CD14-positive monocyte (primary cell): ENCODE results near the gene KAT6B. TPM values are rescaled to one million over a fixed set of nuclear protein-coding genes. Genes with fewer than 3 reads are reported as not detected.

Experiments
- DNase-seq, 3 donors: peaks; one replicate each; pipeline ENCODE4 v3.0.0-alpha.2; 2011 to 2022
- H2AFZ ChIP-seq: 2 replicates; pipeline ENCODE4 v1.6.0; 2012; ENCODE audit warnings: mild to moderate bottlenecking, low read depth, low read length, inconsistent platforms; ENCODE audit not compliant: insufficient read depth, poor library complexity, severe bottlenecking
- H3K27ac ChIP-seq, 2 donors: 1 replicate in 1 of 2; 2 replicates in 1 of 2; pipeline ENCODE4 v1.5.1; 2012 to 2013; ENCODE audit warnings: low read length in 2 of 2, control low read depth in 1 of 2, inconsistent platforms in 1 of 2, low read depth in 1 of 2, mild to moderate bottlenecking in 1 of 2
- H3K27me3 ChIP-seq, 2 donors: one replicate each; pipeline versions ENCODE4 v1.6.0 to v1.6.1; 2011 to 2013; ENCODE audit warnings: low read length in 2 of 2; ENCODE audit not compliant: control insufficient read depth in 2 of 2, insufficient read depth in 2 of 2
- H3K36me3 ChIP-seq, 2 donors: replicated peaks in 1 of 2; 1 replicate in 1 of 2; 2 replicates in 1 of 2; pipeline versions ENCODE4 v1.5.1 to v1.6.1; 2012 to 2013; ENCODE audit warnings: low read length in 2 of 2, control low read depth in 1 of 2, inconsistent platforms in 1 of 2, mild to moderate bottlenecking in 1 of 2; ENCODE audit not compliant: insufficient read depth in 2 of 2, control insufficient read depth in 1 of 2
- H3K4me1 ChIP-seq, 2 donors: 1 replicate in 1 of 2; 2 replicates in 1 of 2; pipeline versions ENCODE4 v1.5.1 to v1.6.1; 2012 to 2013; ENCODE audit warnings: low read length in 2 of 2, control low read depth in 1 of 2, inconsistent platforms in 1 of 2, mild to moderate bottlenecking in 1 of 2, moderate library complexity in 1 of 2; ENCODE audit not compliant: insufficient read depth in 2 of 2, control insufficient read depth in 1 of 2
- H3K4me2 ChIP-seq: replicated peaks from 2 replicates; pipeline ENCODE3; 2012; ENCODE audit warnings: low read length, moderate library complexity, mild to moderate bottlenecking; ENCODE audit not compliant: poor library complexity, severe bottlenecking; ENCODE audit errors: extremely low read depth
- H3K4me3 ChIP-seq, 3 experiments: fragments of 200-600 bp in 1 of 3; sonication (generic) in 1 of 3; replicated peaks in 1 of 3; 1 replicate in 2 of 3; 2 replicates in 1 of 3; pipeline ENCODE4 v1.5.1; 2011 to 2013; ENCODE audit warnings: low read length in 3 of 3, mild to moderate bottlenecking in 3 of 3, control low read depth in 2 of 3, low read depth in 2 of 3, inconsistent platforms in 1 of 3, moderate library complexity in 1 of 3
- H3K79me2 ChIP-seq: 2 replicates; pipeline ENCODE4 v1.6.0; 2012; ENCODE audit warnings: mild to moderate bottlenecking, control low read depth, inconsistent platforms, low read length, moderate library complexity; ENCODE audit not compliant: insufficient read depth
- H3K9ac ChIP-seq: 2 replicates; pipeline ENCODE4 v1.6.0; 2017; ENCODE audit warnings: low read length, mild to moderate bottlenecking; ENCODE audit not compliant: insufficient read depth, poor library complexity, severe bottlenecking
- H3K9me3 ChIP-seq, 2 donors: replicated peaks in 1 of 2; 1 replicate in 1 of 2; 2 replicates in 1 of 2; pipeline versions ENCODE4 v1.5.1 to v1.6.1; 2012 to 2013; ENCODE audit warnings: low read length in 2 of 2, control low read depth in 1 of 2; ENCODE audit not compliant: control insufficient read depth in 1 of 2, insufficient read depth in 1 of 2
- H4K20me1 ChIP-seq: 2 replicates; pipeline ENCODE4 v1.6.0; 2012; ENCODE audit warnings: mild to moderate bottlenecking, low read length, control low read depth, moderate library complexity; ENCODE audit not compliant: insufficient read depth
- H3K27ac Mint-ChIP-seq, 7 donors: one replicate each; pipeline ENCODE4 v1.8.0; 2020; ENCODE audit warnings: mild to moderate bottlenecking in 7 of 7, mixed read lengths in 7 of 7, moderate library complexity in 6 of 7, inconsistent platforms in 2 of 7
- H3K27me3 Mint-ChIP-seq, 3 donors: one replicate each; pipeline ENCODE4 v1.8.0; 2021 to 2022; ENCODE audit warnings: low read depth in 3 of 3, mild to moderate bottlenecking in 3 of 3, mixed read lengths in 3 of 3, moderate library complexity in 3 of 3, inconsistent platforms in 1 of 3
- H3K36me3 Mint-ChIP-seq, 2 donors: one replicate each; pipeline ENCODE4 v1.8.0; 2020; ENCODE audit warnings: mixed read lengths in 2 of 2, inconsistent platforms in 1 of 2, mild to moderate bottlenecking in 1 of 2
- H3K4me1 Mint-ChIP-seq: one replicate; pipeline ENCODE4 v1.8.0; 2020; ENCODE audit warnings: mild to moderate bottlenecking, mixed read lengths
- H3K4me3 Mint-ChIP-seq, 2 donors: one replicate each; pipeline ENCODE4 v1.8.0; 2020; ENCODE audit warnings: mild to moderate bottlenecking in 2 of 2, mixed read lengths in 2 of 2, moderate library complexity in 1 of 2
- H3K9me3 Mint-ChIP-seq, 7 donors: one replicate each; pipeline ENCODE4 v1.8.0; 2020 to 2022; ENCODE audit warnings: mixed read lengths in 7 of 7, mild to moderate bottlenecking in 6 of 7, moderate library complexity in 6 of 7, inconsistent platforms in 2 of 7
- CTCF ChIP-seq: fragments of 200-600 bp; IDR thresholded peaks from one replicate; pipeline ENCODE4 v1.8.0; 2022; ENCODE audit warnings: antibody characterized with exemption, mild to moderate bottlenecking
- WGBS: methylation state at CpG from one replicate; pipeline ENCODE4 v1.1.5; 2013; ENCODE audit warnings: missing lambda C conversion rate; ENCODE audit not compliant: insufficient coverage; 5-methylcytosine and 5-hydroxymethylcytosine counted together
- intact Hi-C, 2 donors: fragments of 100-400 bp; cut with micrococcal nuclease; formaldehyde crosslinking; loops; one replicate each; pipeline versions ENCODE4 v1.15.0 to v1.15.1; 2023
- polyA plus RNA-seq, 3 donors: library from polyadenylated mRNA; depleted of rRNA in 1 of 3; unstranded in 2 of 3; stranded (reverse) in 1 of 3; fragments of 300-500 nt in 2 of 3; fragments of >200 nt in 1 of 3; fragmentation: Illumina TruSeq in 2 of 3; gene quantifications; 1 replicate in 2 of 3; 2 replicates in 1 of 3; pipeline ENCODE4 v1.2.3, GENCODE V29; 2012 to 2021

Gene KAT6B
- polyA plus RNA-seq, 3 donors: 3.3 to 6.4 (median 6.2) TPM

- H3K9ac ChIP-seq: no peak overlapping the region
- H3K27ac ChIP-seq: no peak overlapping the region
- peaks cover 0 to 4% (median 0%) of the 10 kb centered on the region in 3 donors for H3K27me3 Mint-ChIP-seq
- TF ChIP-seq CTCF: no peak
- no peak overlapping the region for H3K4me3 Mint-ChIP-seq
- intact Hi-C loops: loop anchor here in 1 of 2 donors (10.0 kb wide), 1 partner anchor 765 kb away; no protein-coding TSS in a partner anchor
- H3K4me3 ChIP-seq: no peak overlapping the region
- 96% methylated on average over 12 of the region's 13 CpGs for WGBS
- no peaks in the 10 kb centered on the region for H3K79me2 ChIP-seq
- H3K9me3 ChIP-seq: no peaks in the 10 kb centered on the region
- H3K27me3 ChIP-seq: no peaks in the 10 kb centered on the region
- H3K36me3 ChIP-seq: peaks cover 28 to 52% of the 10 kb centered on the region in 2 donors
- no peak overlapping the region for H2AFZ ChIP-seq
- H3K4me1 ChIP-seq: no peaks in the 10 kb centered on the region
- no peak for DNase-seq
- H3K27ac Mint-ChIP-seq: no peak overlapping the region
- peaks cover 40 to 51% of the 10 kb centered on the region in 2 donors for H3K36me3 Mint-ChIP-seq
- no peak overlapping the region for H3K4me2 ChIP-seq
- peaks cover 5% of the 10 kb centered on the region for H3K4me1 Mint-ChIP-seq
- no peaks in the 10 kb centered on the region for H4K20me1 ChIP-seq
- H3K9me3 Mint-ChIP-seq: no peaks in the 10 kb centered on the region
These were observed 203.5 kb downstream of the KAT6B start for GRCh38 chr10:75029857-75030256.

- H3K4me1 ChIP-seq: no peaks in the 10 kb centered on the region
- Mint-ChIP-seq H3K9me3 (no peaks in the 10 kb centered on the region), H3K36me3 (peaks cover 35 to 46% of the 10 kb centered on the region in 2 donors), H3K27ac (peak overlapping the region in 2 of 7 donors; percentile 4 to 50), H3K4me3 (no peak overlapping the region), H3K4me1 (peaks cover 5% of the 10 kb centered on the region), H3K27me3 (peaks cover 0 to 4% (median 0%) of the 10 kb centered on the region in 3 donors)
- no peak overlapping the region for H3K4me2 ChIP-seq
- no peak overlapping the region for H3K4me3 ChIP-seq
- H3K79me2 ChIP-seq: no peaks in the 10 kb centered on the region
- H3K36me3 ChIP-seq: peaks cover 22 to 47% of the 10 kb centered on the region in 2 donors
- no peak for DNase-seq
- no peaks in the 10 kb centered on the region for H4K20me1 ChIP-seq
- H3K27me3 ChIP-seq: no peaks in the 10 kb centered on the region
- no peak overlapping the region for H3K27ac ChIP-seq
- intact Hi-C loops: no loop called here
- TF ChIP-seq CTCF: no peak
- H2AFZ ChIP-seq: no peak overlapping the region
- WGBS: 99% methylated on average over 9 of the region's 10 CpGs
- H3K9me3 ChIP-seq: no peaks in the 10 kb centered on the region
- H3K9ac ChIP-seq: no peak overlapping the region
These were observed 204.0 kb downstream of the KAT6B start for GRCh38 chr10:75030371-75030770.
